Inflammatory macrophage (primary cell): ENCODE results near the gene NALCN.

ENCODE experiments used
- DNase-seq, 2 donors: peaks; one replicate each; pipeline ENCODE4 v3.0.0-alpha.2; 2020 to 2022

The NALCN gene

DNA sequence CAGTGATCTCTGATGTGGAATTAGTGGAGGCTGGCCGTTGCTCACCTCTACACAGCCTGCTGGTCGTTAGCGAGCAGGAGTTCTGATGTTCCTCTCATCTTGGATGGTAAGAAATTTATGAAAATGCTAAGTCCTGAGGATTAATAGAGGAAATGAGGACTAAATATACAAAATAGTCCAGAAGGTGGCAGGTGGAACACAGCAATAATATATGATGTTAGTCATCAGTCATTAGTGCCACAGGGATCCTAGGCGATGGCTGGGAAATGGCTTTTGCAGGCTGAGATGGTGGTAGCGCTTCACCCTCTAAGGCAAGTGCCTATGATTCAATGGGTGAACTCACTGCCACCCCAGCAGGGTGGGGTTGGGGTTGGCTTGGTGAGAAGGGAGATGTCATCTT is 403.1 kb downstream of the NALCN start:
- DNase-seq, result no peak

- no peak for DNase-seq
These were observed 406.2 kb downstream of the NALCN start for GRCh38 chr13:101010100-101010499.

GRCh38 chr13:101007245-101007644 is 409.1 kb downstream of the NALCN start:
- DNase-seq, result no peak
